PFSK-1 (cell line): Measurements from ENCODE around the gene DOCK1.

Experiments
- POLR2AphosphoS5 ChIP-seq: IDR thresholded peaks from 2 replicates; pipeline ENCODE4 v1.6.1; 2012; ENCODE audit warnings: low read depth, mild to moderate bottlenecking, control low read depth, low read length, moderate library complexity
- REST ChIP-seq, 2 experiments: IDR thresholded peaks; 2 replicates each; pipeline versions ENCODE4 v1.6.1 to v1.8.0; 2011 to 2012; ENCODE audit warnings: low read depth in 2 of 2, low read length in 2 of 2, control low read depth in 1 of 2, inconsistent platforms in 1 of 2, mild to moderate bottlenecking in 1 of 2, moderate library complexity in 1 of 2; ENCODE audit not compliant: insufficient read depth in 1 of 2
- SIN3A ChIP-seq: IDR thresholded peaks from 2 replicates; pipeline ENCODE4 v1.6.1; 2012; ENCODE audit warnings: mild to moderate bottlenecking, low read length, moderate library complexity, borderline replicate concordance; ENCODE audit not compliant: insufficient read depth
- TAF1 ChIP-seq: IDR thresholded peaks from 2 replicates; pipeline ENCODE4 v1.6.1; 2012; ENCODE audit warnings: low read length, control low read depth, borderline replicate concordance; ENCODE audit not compliant: insufficient read depth

DNA sequence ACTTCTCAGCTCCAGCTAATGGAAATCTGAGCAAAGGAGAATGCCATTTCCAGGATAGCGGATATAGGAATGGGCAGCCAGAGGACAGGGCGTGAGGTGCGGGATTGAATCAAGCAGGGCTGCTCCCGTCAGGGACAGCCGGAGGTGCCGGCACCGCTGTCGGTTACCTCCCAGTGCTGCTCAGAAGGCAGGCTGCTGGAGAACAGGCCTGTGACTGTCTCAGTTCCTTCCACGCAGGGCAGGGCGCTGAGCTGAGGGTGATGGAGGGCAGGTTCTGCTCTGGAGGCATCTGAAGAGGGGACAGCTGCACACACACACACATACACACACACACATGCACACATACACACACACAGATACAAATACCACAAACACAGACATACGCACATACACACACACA, 111.1 kb downstream of the DOCK1 start:
- TF ChIP-seq POLR2AphosphoS5 (no peak), TAF1 (no peak), REST (IDR thresholded peaks at IDR 0.05; ENCODE audit: insufficient read depth in 1 of 2, low read depth in 2 of 2, low read length in 2 of 2) (no peak), SIN3A (no peak)
